Heart left ventricle (tissue), 13 donors: ENCODE measurements around the gene PNPLA1.

Source experiments
- CTCF ChIP-seq, 12 donors: fragments of 200-600 bp; sonication (generic) in 4 of 12; IDR thresholded peaks; one replicate each; pipeline versions ENCODE4 v1.5.0 to v1.8.0; 2018 to 2022; ENCODE audit warnings: antibody characterized with exemption in 12 of 12, mild to moderate bottlenecking in 5 of 12
- POLR2A ChIP-seq, 2 donors: fragments of 450-650 bp; IDR thresholded peaks; one replicate each; pipeline ENCODE4 v1.6.1; 2017; ENCODE audit warnings: antibody characterized with exemption in 2 of 2, mild to moderate bottlenecking in 2 of 2, moderate library complexity in 2 of 2
- donor health status: ischemic (EF 13 %, LVEDD 7.1; RV severe dilation, severe dysfunction).
- donor health status: DM: no; HTN: yes; CAD: no.
- donor health status: DM: no; HTN: no; CAD: no.
- donor health status: ischemic (EF 25% LVEDD 6.9; RV normal size, moderate dysfunction).
- donor health status: ischemic (EF 25% LVEDD 5.7; RV mildly dilated, moderate dysfunction).
- donor health status: ischemic (EF 35%, LVEDD 5.7; RV mildly dilated, moderate dysfunction).
- donor health status: nonischemic (EF 11% LVEDD 7.7; RV severe dilation, severe dysfunction).
- donor health status: DM: yes; HTN: yes; CAD: no.
- donor health status: PGD.
- donor health status: ischemic (EF 29% LVEDD 5.4; RV normal size, mild dysfunction).
- donor health status: nonischemic (EF 23%, LVEDD 6.1; RV moderate dilation, normal function).

- TF ChIP-seq CTCF (IDR thresholded peaks at IDR 0.05) (no peak), POLR2A (IDR thresholded peaks at IDR 0.05) (no peak)
Observed at GRCh38 chr6:36267731-36268477, 2.0 kb upstream of the PNPLA1 start.
